SK-N-SH treated with all-trans-retinoic acid at 6 μM for 48 hours (cell line): Measurements from ENCODE around the gene KRTAP1-1.

ENCODE experiments used
- ATAC-seq: fragments of 200-7000 bp; cut with Tn5 transposase; 3 replicates; pipeline ENCODE4 v1.9.1; 2020; ENCODE audit warnings: mild to moderate bottlenecking, moderate library complexity
- ESRRG ChIP-seq: fragments of 250-450 bp; sonication (Bioruptor Pico); IDR thresholded peaks from 2 replicates; pipeline ENCODE4 v1.6.1; 2021; ENCODE audit warnings: mild to moderate bottlenecking
- POU6F1 ChIP-seq: fragments of 250-450 bp; sonication (Bioruptor Pico); IDR thresholded peaks from 2 replicates; pipeline ENCODE4 v1.8.0; 2021; ENCODE audit warnings: low read depth, mild to moderate bottlenecking, moderate library complexity, borderline replicate concordance
- SNAI2 ChIP-seq: fragments of 250-450 bp; sonication (Bioruptor Pico); IDR thresholded peaks from 2 replicates; pipeline ENCODE4 v1.5.0; 2020; ENCODE audit warnings: mild to moderate bottlenecking, moderate library complexity
- TF ChIP-seq, protein P1 (sequence below): fragments of 250-450 bp; sonication (Bioruptor Pico); IDR thresholded peaks from 2 replicates; pipeline ENCODE4 v1.8.0; 2020; ENCODE audit warnings: mild to moderate bottlenecking, moderate library complexity, borderline replicate concordance

KRTAP1-1 gene

GRCh38 chr17:40993084-40993483 is 48.2 kb downstream of the KRTAP1-1 start (continued):
- TF ChIP-seq, protein P1, sequence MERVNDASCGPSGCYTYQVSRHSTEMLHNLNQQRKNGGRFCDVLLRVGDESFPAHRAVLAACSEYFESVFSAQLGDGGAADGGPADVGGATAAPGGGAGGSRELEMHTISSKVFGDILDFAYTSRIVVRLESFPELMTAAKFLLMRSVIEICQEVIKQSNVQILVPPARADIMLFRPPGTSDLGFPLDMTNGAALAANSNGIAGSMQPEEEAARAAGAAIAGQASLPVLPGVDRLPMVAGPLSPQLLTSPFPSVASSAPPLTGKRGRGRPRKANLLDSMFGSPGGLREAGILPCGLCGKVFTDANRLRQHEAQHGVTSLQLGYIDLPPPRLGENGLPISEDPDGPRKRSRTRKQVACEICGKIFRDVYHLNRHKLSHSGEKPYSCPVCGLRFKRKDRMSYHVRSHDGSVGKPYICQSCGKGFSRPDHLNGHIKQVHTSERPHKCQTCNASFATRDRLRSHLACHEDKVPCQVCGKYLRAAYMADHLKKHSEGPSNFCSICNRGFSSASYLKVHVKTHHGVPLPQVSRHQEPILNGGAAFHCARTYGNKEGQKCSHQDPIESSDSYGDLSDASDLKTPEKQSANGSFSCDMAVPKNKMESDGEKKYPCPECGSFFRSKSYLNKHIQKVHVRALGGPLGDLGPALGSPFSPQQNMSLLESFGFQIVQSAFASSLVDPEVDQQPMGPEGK (CRISPR knock-in tag): no peak
- TF ChIP-seq SNAI2 (no peak), ESRRG (no peak)

GRCh38 chr17:40992666-40993065 is 48.6 kb downstream of the KRTAP1-1 start:
- ATAC-seq: no peak
- TF ChIP-seq POU6F1 (CRISPR knock-in tag): no peak
